Mesenchymal stem cell (in vitro differentiated cells and primary cell): ENCODE data around the gene RAP1GDS1.

Experiments used
- DNase-seq: peaks from one replicate; pipeline ENCODE4 v3.0.0-alpha.2; 2013
- H2AFZ ChIP-seq: one replicate; pipeline ENCODE4 v1.6.1; 2013; ENCODE audit warnings: low read depth, mild to moderate bottlenecking, control low read depth, inconsistent platforms, low read length, moderate library complexity
- H2AK5ac ChIP-seq: 2 replicates; pipeline ENCODE4 v1.6.1; 2013; ENCODE audit warnings: low read length, moderate library complexity, mild to moderate bottlenecking, inconsistent platforms; ENCODE audit not compliant: severe bottlenecking
- H2BK120ac ChIP-seq: one replicate; pipeline ENCODE4 v1.6.1; 2013; ENCODE audit warnings: low read depth, mild to moderate bottlenecking, inconsistent platforms, low read length, moderate library complexity
- H2BK12ac ChIP-seq, 2 experiments: one replicate each; pipeline ENCODE4 v1.6.1; 2013; ENCODE audit warnings: inconsistent platforms in 2 of 2, low read length in 2 of 2, mild to moderate bottlenecking in 2 of 2, moderate library complexity in 2 of 2, control low read depth in 1 of 2
- H2BK15ac ChIP-seq: one replicate; pipeline ENCODE4 v1.6.1; 2013; ENCODE audit warnings: mild to moderate bottlenecking, low read depth, inconsistent platforms; ENCODE audit not compliant: poor library complexity, severe bottlenecking
- H2BK5ac ChIP-seq: 2 replicates; pipeline ENCODE4 v1.6.1; 2013; ENCODE audit warnings: low read depth, mild to moderate bottlenecking, low read length, control low read depth, inconsistent platforms; ENCODE audit not compliant: poor library complexity, severe bottlenecking
- H3K14ac ChIP-seq, 2 experiments: one replicate each; pipeline ENCODE4 v1.6.1; 2013; ENCODE audit warnings: inconsistent platforms in 2 of 2, low read length in 2 of 2, control low read depth in 1 of 2, mild to moderate bottlenecking in 1 of 2, moderate library complexity in 1 of 2
- H3K18ac ChIP-seq, 2 experiments: one replicate each; pipeline ENCODE4 v1.6.1; 2013; ENCODE audit warnings: inconsistent platforms in 2 of 2, low read length in 2 of 2, control low read depth in 1 of 2, low read depth in 1 of 2, mild to moderate bottlenecking in 1 of 2
- H3K23ac ChIP-seq, 2 experiments: one replicate each; pipeline ENCODE4 v1.6.1; 2013; ENCODE audit warnings: inconsistent platforms in 2 of 2, low read length in 2 of 2, mild to moderate bottlenecking in 2 of 2, moderate library complexity in 2 of 2, control low read depth in 1 of 2
- H3K27ac ChIP-seq: 2 replicates; pipeline ENCODE4 v1.5.1; 2013; ENCODE audit warnings: mild to moderate bottlenecking, moderate library complexity, low read length, control low read depth, inconsistent platforms; ENCODE audit not compliant: poor library complexity, severe bottlenecking
- H3K27me3 ChIP-seq, 2 experiments: 2 replicates each; pipeline versions ENCODE4 v1.6.1 to v1.7.0; 2013; ENCODE audit warnings: low read length in 2 of 2, mild to moderate bottlenecking in 2 of 2, moderate library complexity in 2 of 2, control low read depth in 1 of 2, inconsistent platforms in 1 of 2; ENCODE audit not compliant: control insufficient read depth in 1 of 2, insufficient read depth in 1 of 2
- H3K36me3 ChIP-seq, 2 experiments: 2 replicates each; pipeline versions ENCODE4 v1.6.1 to v1.7.0; 2013; ENCODE audit warnings: low read length in 2 of 2, control low read depth in 1 of 2, inconsistent platforms in 1 of 2, low read depth in 1 of 2, mild to moderate bottlenecking in 1 of 2; ENCODE audit not compliant: insufficient read depth in 2 of 2, control insufficient read depth in 1 of 2
- H3K4ac ChIP-seq, 2 experiments: one replicate each; pipeline ENCODE4 v1.6.1; 2013; ENCODE audit warnings: inconsistent platforms in 2 of 2, low read length in 2 of 2, mild to moderate bottlenecking in 2 of 2, moderate library complexity in 2 of 2, control low read depth in 1 of 2, low read depth in 1 of 2
- H3K4me1 ChIP-seq: 2 replicates; pipeline ENCODE4 v1.6.1; 2013; ENCODE audit warnings: low read depth, low read length, control low read depth; ENCODE audit not compliant: control insufficient read depth, insufficient read depth
- H3K4me2 ChIP-seq: 2 replicates; pipeline ENCODE4 v1.6.1; 2013; ENCODE audit warnings: low read length, mild to moderate bottlenecking, inconsistent platforms; ENCODE audit not compliant: poor library complexity, severe bottlenecking
- H3K4me3 ChIP-seq, 2 experiments: 2 replicates each; pipeline versions ENCODE4 v1.5.1 to v1.7.0; 2013; ENCODE audit warnings: low read length in 2 of 2, mild to moderate bottlenecking in 2 of 2, control low read depth in 1 of 2, low read depth in 1 of 2; ENCODE audit not compliant: insufficient read depth in 1 of 2
- H3K79me1 ChIP-seq: replicated peaks from 2 replicates; pipeline ENCODE4 v1.6.1; 2013; ENCODE audit warnings: mild to moderate bottlenecking, control low read depth, low read length, inconsistent platforms; ENCODE audit not compliant: poor library complexity, severe bottlenecking
- H3K9ac ChIP-seq: 2 replicates; pipeline ENCODE4 v1.7.0; 2013; ENCODE audit warnings: mild to moderate bottlenecking, low read length, moderate library complexity
- H3K9me3 ChIP-seq: 2 replicates; pipeline ENCODE4 v1.7.0; 2013; ENCODE audit warnings: mild to moderate bottlenecking, low read length; ENCODE audit not compliant: control insufficient read depth
- H4K8ac ChIP-seq: one replicate; pipeline ENCODE4 v1.6.1; 2013; ENCODE audit warnings: inconsistent platforms, mild to moderate bottlenecking, low read length, moderate library complexity
- H4K91ac ChIP-seq: one replicate; pipeline ENCODE4 v1.6.1; 2013; ENCODE audit warnings: mild to moderate bottlenecking, low read length, inconsistent platforms
- WGBS: methylation state at CpG from one replicate; pipeline ENCODE4 v1.1.7; 2013; ENCODE audit warnings: mixed read lengths; 5-methylcytosine and 5-hydroxymethylcytosine counted together

The RAP1GDS1 gene

DNA sequence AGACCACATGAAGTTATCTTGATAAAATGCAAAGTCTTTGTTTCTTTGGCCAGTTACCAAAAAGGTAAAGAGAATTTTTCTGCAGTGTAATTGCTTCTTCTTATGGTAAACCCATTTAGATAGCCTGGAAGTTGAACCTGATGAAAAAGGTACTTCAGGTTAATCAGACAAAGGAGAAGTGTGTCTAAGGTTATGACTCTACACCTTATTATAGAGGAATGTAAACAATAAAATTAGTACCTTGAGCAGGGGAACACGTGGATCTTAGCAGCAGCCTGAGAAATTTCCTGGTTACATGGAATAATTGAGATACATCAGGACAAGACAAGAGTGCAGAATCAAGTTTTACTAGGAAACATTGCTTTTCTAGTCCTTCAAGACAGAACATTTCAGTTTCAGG is 70.8 kb downstream of the RAP1GDS1 start:
- Histone ChIP-seq H3K9me3 (peaks cover 15% of the 10 kb centered on the region), H3K4me1 (no peaks in the 10 kb centered on the region), H3K14ac (no peak overlapping the region), H2BK12ac (no peak overlapping the region), H4K8ac (no peak overlapping the region), H3K18ac (no peak overlapping the region), H3K27ac (no peak overlapping the region), H3K4me3 (no peak overlapping the region), H3K23ac (no peak overlapping the region), H2BK15ac (no peak overlapping the region), H3K79me1 (peaks cover 5% of the 10 kb centered on the region), H3K4me2 (no peak overlapping the region), H2BK120ac (no peak overlapping the region), H3K27me3 (no peaks in the 10 kb centered on the region), H4K91ac (no peak overlapping the region), H2BK5ac (no peak overlapping the region), H3K36me3 (peaks cover 0 to 5% of the 10 kb centered on the region in 2 experiments), H3K9ac (no peak overlapping the region), H2AFZ (no peak overlapping the region), H2AK5ac (no peak overlapping the region), H3K4ac (no peak overlapping the region)
- DNase-seq: no peak
- 100% methylated on average over 1 of the region's 1 CpG for WGBS

DNA sequence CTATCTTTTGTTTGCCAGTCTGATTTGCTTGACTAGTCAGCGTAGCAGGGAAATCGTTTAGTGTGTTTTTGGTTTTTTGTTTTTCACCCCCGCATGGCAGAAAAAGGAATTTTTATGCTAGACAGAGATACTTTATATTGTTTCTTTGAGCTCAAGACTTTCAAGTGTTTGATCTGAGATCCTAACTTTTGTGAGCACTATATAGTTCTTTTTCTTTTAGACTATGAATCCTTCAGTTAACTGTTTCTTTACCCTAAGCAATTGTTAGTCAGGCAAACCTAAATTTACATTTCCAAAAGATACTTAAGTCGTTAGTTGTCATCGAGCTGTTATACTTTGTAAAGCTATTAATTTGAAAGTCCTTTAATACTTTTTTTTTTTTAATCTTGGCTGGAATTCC is 73.3 kb downstream of the RAP1GDS1 start:
- Histone ChIP-seq H3K4me1 (no peaks in the 10 kb centered on the region), H2BK5ac (no peak overlapping the region), H3K23ac (no peak overlapping the region), H2BK15ac (no peak overlapping the region), H3K4ac (no peak overlapping the region), H3K14ac (no peak overlapping the region), H2BK120ac (no peak overlapping the region), H3K9ac (no peak overlapping the region), H4K8ac (no peak overlapping the region), H4K91ac (no peak overlapping the region), H3K9me3 (peaks cover 15% of the 10 kb centered on the region), H3K4me3 (no peak overlapping the region), H3K79me1 (peaks cover 4% of the 10 kb centered on the region), H3K27me3 (no peaks in the 10 kb centered on the region), H3K18ac (no peak overlapping the region), H3K4me2 (no peak overlapping the region), H3K36me3 (peaks cover 0 to 5% of the 10 kb centered on the region in 2 experiments), H3K27ac (no peak overlapping the region), H2AK5ac (no peak overlapping the region), H2BK12ac (no peak overlapping the region), H2AFZ (no peak overlapping the region)
- no peak for DNase-seq
- 92% methylated on average over 3 of the region's 5 CpGs for WGBS

DNA sequence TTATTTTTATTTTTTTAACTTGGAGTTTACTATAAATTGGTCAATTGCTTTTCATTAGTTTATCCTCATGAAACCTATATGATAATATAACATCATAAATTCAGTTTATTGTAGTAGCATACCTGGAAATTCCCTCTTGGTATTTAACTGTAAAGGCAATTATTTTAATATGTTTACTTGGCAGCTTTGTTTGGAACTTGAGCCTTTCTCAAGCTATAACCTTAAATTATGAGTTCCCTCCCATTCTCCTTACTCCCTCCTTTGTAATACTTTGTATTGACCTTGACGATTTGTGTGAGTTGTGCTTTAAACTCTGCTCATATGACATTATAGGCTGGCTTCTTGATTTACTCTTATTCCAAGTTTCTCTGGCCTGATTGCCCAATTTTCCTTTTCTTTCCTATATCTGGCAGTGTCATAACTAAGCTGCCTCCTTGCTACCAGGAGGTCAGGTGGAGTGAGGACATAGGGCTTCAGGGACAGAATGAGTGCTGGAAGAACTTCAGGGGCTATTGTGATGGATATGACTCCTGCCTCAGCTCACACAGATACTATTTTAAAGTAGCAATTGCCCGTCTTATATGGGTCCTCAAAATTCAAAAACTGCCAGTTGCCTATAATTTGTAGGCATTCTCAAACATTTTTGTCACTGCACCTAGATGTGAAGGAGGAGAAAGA is 77.7 kb downstream of the RAP1GDS1 start:
- H3K79me1 ChIP-seq: peaks cover 6% of the 10 kb centered on the region

DNA sequence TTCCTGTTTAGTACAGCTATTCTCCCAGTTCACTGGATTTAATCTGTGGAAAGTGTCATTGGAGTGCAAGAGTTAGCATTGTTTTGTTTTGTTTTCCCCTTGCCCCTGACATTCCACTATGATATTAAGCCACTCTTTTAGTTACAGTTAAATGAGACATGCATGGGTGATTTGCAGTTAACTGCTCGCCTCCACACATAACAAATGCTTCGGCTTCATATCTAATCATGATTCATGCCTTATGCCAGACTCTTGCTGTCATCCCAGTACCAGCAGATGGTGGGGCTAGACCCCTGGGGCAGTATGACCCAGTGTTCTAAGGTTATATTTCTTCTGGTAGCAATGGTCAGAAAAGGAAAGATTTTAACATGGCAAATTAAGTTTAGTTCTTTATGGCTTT is 80.1 kb downstream of the RAP1GDS1 start:
- no peak overlapping the region for H3K4me3 ChIP-seq
- 95% methylated on average over 2 of the region's 2 CpGs for WGBS
- no peaks in the 10 kb centered on the region for H3K9me3 ChIP-seq

More for the DNA sequence above, 77.7 kb downstream of the RAP1GDS1 start:
- Histone ChIP-seq H3K9ac (no peak overlapping the region), H2BK120ac (no peak overlapping the region), H2AFZ (no peak overlapping the region), H2BK5ac (no peak overlapping the region), H4K91ac (no peak overlapping the region), H3K18ac (no peak overlapping the region), H3K9me3 (peaks cover 1% of the 10 kb centered on the region), H3K27me3 (no peaks in the 10 kb centered on the region), H3K36me3 (peaks cover 0 to 7% of the 10 kb centered on the region in 2 experiments), H3K4me2 (no peak overlapping the region), H3K4ac (no peak overlapping the region), H2BK12ac (no peak overlapping the region), H3K27ac (no peak overlapping the region), H3K4me1 (no peaks in the 10 kb centered on the region), H3K23ac (no peak overlapping the region), H3K4me3 (no peak overlapping the region), H2BK15ac (no peak overlapping the region), H3K14ac (no peak overlapping the region), H4K8ac (no peak overlapping the region), H2AK5ac (no peak overlapping the region)
- no peak for DNase-seq
- 100% methylated on average over 1 of the region's 2 CpGs for WGBS

More for the DNA sequence above, 80.1 kb downstream of the RAP1GDS1 start:
- Histone ChIP-seq H2AFZ (no peak overlapping the region), H3K27ac (no peak overlapping the region), H2BK120ac (no peak overlapping the region), H4K91ac (no peak overlapping the region), H3K79me1 (peaks cover 12% of the 10 kb centered on the region), H2BK5ac (no peak overlapping the region), H3K36me3 (peaks cover 0 to 11% of the 10 kb centered on the region in 2 experiments), H3K14ac (no peak overlapping the region), H3K4me1 (no peaks in the 10 kb centered on the region), H3K27me3 (no peaks in the 10 kb centered on the region), H3K4me2 (no peak overlapping the region), H3K23ac (no peak overlapping the region), H3K18ac (no peak overlapping the region), H2BK15ac (no peak overlapping the region), H2BK12ac (no peak overlapping the region), H3K4ac (no peak overlapping the region), H4K8ac (no peak overlapping the region), H3K9ac (no peak overlapping the region), H2AK5ac (no peak overlapping the region)
- peak; percentile 19 for DNase-seq
